Activated CD4-positive, alpha-beta T cell treated with anti-CD3 and anti-CD28 coated beads, Interleukin-2, amount 50 U/mL, for 24 hours (primary cell): ENCODE data around the gene CCSAP.
A peak's percentile ranks its signal among the peaks of the same experiment; 100 is the strongest.
"Not testable (repeated sequence)": the region's sequence is repeated elsewhere in the genome, so short reads cannot be mapped to it uniquely, and the experiment has no call there.

Source experiments
- DNase-seq, 2 donors: peaks; one replicate each; pipeline ENCODE4 v3.0.0-alpha.2; 2020; ENCODE audit warnings: low read depth in 1 of 2, low spot score in 1 of 2

The CCSAP gene

DNA sequence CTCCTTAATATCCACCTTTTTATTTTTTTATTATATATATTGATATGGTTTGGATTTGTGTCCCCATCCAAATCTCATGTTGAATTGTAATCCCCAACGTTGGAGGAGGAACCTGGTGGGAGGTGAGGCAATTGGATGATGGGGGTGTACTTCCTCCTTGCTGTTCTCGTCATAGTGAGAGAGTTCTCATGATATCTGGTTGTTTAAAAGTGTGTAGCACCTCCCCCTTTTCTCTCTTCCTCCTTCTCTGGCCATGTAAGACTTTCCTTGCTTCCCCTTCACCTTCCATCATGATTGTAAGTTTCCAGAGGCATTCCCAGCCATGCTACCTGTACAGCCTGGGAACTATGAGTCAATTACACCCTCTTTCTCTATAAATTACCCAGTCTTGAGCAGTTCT, 22.7 kb upstream of the CCSAP start:
- no peak for DNase-seq

DNA sequence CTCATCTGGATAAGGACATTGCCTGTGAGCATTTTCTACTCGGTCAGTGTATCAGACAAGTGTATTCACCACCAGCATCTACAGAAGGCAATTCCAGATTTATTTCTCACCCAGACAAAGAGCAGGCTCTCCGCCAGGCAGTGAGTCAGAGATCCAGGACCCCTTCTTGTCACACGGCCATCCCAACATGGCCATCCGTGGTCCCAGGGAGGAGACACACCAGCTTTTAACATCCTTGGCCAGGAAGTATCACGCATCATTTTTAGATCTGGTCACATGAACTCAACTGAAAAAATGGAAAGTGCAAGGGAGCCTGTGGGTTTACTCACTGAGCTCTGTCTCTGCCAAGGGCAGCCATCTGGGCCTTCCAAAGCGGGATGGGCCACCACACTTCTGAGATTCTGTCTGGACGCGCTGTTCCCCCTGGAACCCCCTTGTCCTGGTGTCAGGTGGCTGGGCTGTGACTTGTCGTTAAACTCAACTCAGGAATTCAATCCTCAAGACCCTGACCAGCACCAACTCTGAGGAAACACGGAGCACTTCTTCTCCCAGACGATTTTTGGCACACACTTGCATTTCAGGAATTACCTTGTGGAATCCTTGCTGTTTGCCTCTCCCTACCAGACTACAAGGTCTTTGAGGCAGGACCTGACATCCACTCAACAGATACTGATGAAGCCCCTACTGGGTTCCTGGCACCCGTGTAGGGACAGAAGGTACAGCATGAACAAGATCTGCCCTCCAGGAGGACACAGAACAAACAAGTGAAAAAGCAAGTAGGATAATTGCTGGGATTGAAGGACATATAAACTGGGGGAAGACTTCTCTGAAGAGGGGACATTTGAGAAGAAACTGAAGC, 21.6 kb upstream of the CCSAP start:
- no peak for DNase-seq

DNA sequence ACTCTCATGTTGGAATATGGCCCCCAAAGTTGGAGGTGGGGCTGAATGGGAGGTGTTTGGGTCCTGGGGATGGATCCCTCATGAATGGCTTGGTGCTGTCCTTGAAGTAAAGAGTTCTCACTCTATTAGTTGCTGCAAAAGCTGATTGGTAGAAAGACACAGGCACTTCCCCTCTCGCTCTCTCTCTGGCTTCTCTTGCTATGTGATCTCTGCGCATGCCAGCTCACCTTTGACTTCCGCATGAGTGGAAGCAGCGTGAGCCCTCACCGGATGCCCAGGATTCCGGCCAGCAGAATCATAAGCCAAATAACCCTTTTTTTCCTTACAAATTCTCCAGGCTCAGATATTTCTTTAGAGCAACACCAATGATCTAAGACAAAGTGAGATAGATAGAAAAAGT, 20.9 kb upstream of the CCSAP start:
- no peak for DNase-seq

DNA sequence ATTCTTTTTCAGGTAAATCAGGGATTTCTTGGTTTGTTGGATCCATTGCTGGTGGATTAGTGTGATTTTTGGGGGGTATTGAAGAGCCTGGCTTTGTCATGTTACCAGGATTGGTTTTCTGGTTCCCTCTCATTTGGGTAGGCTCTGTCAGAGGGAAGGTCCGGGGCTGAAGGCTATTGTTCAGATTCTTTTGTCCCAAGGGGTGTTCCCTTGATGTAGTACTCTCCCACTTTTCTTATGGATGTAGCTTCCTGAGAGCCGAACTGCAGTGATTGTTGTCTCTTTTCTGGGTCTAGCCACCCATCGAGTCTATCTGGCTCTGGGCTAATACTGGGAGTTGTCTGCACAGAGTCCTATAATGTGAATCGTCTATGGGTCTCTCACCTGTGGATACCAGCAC, 17.6 kb upstream of the CCSAP start:
- no peak for DNase-seq

DNA sequence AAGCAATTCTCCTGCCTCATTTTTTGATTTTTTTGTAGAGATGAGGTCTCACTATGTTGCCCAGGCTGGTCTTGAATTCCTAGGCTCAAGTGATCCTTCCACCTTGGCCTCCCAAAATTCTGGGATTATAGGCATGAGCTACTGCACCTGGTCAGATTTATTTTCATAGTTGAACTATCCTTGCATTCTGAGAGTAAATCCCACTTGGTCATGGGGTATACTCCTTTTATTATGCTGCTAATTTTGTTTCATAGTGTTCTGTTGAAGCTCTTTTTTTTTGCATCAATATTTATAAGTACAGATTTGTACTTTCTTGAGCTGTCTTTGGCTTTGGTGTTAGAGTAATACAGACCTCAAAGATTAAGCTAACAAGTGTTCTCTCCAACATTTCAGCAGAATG, 12.8 kb upstream of the CCSAP start:
- no peak for DNase-seq

DNA sequence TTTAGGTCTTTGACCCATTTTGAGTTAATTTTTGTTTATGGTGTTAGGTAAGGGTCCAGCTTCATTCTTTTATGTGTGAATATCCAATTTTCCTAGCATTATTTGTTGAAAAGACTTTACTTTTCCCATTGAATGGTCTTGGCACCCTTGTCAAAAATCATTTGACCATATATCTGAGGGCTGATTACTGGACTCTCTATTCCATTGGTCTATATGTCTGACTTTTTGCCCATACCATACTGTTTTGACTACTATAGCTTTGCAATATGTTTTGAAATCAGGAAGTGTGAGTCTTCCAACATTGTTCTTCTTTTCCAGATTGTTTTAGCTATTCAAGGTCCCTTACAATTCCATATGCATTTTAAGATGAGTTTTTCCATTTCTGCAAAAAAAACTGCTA, 11.4 kb upstream of the CCSAP start:
- no peak for DNase-seq

DNA sequence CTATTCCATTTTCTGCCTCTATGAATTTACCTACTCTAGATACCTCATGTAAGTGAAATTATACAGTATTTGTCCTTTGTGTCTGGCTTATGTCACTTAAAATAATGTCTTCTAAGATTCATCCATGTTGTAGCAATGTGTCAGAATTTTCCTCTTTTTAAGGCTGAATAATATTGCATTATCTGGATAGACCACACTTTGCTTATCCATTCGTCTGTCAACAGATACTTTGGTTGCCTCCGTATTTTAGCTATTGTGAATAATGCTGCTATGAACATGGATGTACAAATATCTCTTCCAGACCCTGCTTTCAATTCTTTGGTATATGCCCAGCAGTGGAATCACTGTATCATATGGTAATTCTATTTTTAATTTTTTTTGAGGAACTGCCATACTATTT, 10.1 kb upstream of the CCSAP start:
- DNase-seq = no peak

DNA sequence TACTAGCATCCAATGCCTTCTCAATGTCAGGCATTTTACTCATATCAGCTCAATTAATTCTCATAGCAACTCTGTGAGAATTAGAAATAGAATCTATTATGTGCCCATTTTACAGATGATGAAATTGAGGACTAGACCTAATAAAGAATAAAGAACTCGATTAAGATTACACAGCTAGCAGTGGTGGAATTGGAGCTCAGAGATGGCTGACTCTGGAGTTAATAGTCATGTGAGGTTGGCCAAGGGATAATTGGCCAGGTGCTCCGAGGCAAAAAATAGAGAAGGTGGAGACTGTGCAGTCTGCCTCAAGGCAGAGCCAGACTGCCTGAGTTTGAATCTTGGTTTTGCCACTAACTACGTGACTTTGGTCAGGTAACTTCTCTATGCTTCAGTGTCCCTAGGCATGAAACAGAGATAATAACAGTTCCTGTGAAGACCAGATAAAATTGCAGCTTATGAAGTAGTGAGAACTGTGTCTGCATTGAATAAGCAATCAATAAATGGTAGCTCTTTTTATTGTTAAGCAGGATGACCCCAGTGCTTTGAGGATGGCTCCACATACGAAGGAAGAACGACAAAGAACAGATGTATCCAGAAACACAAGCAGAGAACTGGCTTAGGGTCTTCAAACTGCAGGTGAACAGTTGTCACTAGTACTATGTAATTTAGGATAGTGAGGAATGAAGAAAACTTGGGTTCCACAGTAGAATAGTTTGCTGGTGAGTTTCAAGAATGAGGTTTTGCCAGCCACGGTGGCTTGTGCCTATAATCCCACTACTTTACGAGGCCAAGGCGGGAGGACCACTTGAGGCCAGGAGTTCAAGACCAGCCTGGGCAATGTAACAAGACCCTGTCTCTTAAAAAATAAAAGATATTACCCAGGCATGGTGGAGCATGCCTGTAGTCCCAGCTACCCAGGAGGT, 6.9 kb upstream of the CCSAP start:
- DNase-seq = no peak

DNA sequence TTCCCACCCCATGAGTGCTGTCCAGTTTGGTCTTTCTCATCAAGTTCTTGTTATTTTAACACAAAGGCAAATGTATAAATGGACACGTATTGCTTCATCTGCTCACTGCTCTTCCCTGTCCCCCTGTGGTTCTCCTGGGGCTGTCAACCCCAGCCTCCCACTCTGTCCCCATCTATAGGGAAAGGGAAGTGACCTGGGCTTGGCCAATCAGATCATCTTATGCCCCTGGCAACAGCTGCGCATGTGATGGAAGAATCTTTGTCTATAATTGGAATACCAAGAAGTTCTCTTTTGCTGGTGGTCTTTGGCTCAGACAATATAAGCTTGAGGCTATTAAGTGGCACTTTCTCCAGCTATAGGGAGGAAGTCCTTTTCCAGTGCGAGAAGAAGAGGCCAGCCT, 4.7 kb upstream of the CCSAP start:
- no peak for DNase-seq

DNA sequence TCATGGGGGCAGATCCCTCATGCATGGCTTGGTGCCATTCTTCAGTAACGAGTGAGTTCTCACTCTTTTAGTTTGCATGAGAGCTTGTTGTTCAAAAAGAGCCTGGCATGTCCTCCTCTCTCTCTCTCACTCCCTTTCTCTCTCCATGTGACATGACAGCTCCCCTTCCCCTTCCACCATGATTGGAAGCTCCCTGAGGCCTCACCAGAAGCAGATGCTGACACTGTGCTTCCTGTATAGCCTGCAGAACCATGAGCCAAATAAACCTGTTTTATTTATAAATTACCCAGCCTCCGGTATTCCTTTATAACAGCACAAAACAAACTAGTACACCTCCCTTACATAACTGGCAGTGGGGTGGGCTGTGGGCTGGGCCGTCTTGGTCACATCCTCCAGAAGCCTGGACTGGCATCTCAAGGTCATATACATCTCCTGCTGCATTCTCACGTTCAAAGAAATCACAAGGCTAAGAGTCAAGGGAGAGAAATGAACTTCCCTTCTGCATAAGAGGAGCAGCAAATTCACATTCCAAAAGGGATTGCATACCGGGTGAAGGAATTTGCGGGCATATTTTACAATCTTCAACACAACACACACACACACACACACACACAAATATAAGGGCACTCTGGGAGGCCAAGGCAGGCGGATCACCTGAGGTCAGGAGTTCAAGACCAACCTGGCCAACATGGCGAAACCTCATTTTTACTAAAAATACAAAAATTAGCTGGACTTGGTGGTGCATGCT, 2.3 kb upstream of the CCSAP start:
- DNase-seq = no peak

DNA sequence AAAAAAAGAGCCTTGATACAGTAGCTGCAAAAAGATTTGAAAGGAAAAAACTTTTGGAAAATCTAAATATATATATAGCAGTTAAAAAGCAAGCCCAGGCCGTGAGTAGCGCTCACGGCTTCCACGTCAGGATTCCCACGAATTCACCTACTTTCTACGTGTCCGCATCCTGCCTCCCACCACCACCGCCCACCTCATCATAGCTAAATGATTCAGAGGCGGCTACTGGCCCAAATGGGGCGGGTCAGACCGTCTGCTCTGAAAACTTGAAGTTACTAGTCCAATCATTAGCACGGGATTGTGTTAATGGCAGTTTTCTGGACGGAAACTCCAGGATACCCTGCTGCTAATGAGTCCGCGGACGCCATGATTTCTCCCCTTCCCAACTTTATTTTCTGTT, 1.3 kb upstream of the CCSAP start:
- no peak for DNase-seq

DNA sequence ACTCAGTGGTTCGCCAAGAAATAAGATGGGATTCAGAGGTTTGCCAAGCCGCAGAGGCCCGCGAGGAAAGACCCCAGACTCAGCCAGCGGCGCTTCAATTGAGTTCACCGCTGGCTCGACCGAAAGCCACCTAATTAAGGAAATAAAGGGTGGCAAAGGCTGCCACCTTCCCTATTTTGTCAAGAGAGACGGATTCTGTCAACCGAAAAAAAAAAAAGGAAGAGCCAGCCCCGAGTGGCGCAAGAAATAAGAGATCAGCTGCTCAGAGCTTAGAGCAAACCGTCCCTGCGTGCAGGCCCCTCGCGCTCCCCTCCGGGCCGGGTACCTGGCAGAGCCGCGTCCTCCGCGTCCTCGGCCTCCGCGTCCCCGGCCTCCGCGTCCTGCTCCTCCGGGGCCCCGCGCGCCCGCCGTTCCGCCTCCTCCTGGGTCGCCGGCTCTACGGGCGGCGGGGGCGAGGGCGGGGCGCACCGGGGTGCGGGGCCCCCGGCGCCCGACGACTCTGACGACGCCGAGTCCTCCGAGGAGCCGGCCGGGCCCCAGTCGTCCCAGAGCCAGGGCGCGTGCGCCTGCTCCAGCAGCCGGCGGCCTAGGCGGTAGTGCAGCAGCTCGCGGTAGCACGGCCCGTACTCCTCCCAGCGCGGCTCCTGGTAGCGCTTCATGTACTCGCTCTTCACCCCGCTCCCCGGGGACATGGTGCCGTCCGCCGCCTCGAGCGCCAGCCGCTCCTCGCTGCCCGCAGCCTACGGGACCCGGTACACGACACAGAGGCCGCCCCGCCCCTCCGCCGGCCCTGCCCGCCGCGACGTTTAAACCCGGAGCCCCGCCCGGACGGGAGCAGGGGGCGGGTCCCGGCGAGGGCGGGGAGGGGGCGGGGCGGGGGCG, 832 bp downstream of the CCSAP start:
- peak; percentile 55 to 63 for DNase-seq

DNA sequence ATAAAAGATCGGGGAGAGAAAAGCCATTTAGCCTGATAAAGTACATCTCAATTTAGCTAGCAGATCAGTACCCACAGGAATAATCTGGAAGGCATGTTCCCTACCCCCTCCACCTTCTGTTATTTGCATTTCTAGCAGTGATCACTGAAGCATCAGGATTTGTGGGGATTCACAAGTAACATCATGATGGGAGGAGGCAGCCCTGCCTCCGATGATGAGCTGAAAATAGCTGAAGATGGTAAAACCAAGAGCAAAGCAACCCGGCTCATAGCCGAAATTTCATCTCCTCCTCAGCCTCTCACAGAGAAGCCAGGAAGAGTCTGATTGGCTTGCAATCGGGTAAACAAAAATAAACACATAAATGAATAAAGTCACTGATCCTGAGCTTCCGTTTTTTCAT, 2.4 kb downstream of the CCSAP start:
- DNase-seq = no peak

DNA sequence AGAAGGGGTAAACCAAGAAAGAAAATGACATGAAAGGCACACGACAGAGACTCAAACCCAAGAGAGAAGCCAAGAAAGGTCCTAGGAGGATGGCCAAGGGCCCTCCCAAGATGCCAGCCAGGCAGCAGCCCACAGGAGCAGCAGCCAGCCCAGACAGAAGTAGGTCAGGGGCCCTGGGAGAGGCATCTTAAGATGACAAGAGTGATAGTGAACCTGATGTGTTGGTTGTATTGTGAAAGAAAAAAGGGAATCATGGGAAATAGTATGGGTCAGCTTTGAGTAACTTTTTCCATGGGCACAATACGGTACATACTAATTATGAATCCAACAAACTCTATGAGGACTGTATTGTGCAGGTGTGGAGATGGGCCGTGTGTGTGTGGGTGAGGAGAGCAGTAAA, 3.3 kb downstream of the CCSAP start:
- no peak for DNase-seq

DNA sequence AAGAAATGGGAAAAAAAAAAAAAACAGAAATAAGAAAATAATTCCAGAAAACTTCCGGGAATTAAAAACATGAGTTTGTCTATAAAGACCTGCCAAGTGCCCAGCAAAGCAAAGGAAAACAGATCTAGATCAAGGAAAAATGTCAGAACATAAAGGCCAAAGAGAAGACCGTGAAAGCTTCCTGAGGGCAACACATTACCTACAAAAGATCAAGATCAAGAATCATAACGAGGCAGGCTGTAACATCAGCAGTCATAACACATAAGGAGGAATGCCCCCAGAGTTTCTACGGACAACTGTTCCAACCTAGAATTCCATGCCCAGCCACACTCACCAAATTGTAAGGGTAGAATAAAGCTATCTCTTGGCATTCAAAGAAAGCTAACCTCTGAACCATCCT, 3.8 kb downstream of the CCSAP start:
- DNase-seq = no peak

DNA sequence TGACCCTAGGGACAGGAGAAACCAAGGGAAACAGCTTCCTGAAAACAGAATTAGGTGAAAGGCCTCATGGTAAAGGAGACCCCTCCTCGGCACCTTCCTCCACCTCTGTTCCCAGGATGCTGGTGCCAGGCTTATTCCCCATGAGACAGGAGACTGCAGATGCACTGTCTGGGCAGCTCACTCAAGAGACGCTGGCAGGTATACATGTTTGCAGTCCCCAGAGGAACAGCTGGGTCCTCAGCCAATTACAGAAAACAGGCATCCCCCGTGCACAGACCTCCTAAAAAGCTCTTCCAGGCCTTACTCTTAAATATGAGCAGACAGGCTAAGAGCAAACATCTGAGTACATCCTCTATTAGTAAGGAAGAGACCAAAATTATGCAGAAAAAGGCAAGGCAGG, 6.5 kb downstream of the CCSAP start:
- DNase-seq = no peak

DNA sequence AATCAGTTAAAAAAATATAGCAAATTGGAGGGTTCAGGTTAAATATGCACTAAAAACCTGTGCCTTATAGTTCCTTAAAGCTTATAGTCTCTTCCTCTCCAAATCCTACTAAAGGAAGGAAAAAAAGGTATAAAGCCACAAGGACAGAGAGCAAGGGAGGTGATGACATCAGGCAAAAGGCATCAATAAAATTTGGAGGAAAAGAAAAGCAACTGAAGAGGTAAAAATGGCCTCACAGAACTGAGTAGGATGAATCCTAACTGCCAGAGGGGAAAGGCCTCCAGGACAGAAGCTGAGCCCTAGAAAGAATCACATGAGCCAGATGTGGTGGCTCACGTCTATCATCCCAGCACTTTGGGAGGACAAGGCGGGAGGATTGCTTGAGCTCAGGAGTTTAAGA, 8.1 kb downstream of the CCSAP start:
- DNase-seq = no peak

DNA sequence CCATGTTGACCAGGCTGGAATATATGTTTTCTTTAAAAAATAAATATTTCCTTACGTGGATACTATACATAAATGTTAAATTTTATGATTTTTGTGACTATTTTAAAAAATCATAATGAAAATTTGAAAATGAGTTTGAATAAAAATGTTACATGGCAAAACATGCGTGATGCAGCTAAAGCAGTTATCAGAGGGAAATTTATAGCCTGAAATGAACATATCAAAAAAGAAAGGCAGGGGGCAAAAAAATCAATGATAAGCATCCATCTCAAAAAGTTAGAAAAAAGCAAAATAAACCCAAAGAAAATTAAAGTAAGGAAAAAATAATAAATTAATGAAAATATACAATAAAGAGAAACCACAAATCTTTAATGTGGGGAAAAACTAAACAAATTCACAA, 8.6 kb downstream of the CCSAP start:
- DNase-seq = no peak

DNA sequence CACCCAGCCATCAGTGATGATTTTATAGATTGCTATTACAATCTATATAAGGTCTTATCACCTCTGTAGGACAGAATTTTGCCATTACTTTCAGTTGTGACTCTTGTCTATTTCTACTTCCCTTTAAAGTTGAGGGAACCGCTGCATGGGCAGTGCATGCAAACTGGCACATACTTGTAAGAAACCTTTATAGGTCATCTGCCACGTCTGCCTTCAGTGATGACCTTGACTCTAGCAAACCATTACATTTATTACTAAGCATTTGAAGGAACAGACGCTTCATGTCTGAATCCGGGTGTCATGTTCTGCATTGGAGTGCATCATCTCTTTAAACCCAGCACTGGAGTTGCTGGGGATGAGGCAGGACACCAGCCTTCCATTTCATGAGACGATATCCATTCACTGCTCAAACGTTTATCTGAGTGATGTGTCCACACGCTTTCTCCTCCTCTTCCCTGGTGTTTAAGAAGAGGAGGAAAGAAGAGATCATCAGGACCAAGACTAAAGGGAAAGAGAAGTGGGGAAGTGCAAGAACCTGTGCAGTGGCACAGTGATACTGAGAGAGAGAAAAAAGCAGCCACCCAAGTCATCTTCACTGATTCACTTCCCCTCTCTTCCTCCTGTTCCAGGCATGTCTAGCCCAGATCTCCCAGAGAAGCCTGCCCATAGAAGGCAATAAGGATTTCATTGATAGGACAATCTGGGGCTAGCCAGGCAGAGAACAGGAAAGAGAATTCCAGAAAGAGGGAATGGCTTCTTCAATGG, 14.1 kb downstream of the CCSAP start:
- DNase-seq = no peak

DNA sequence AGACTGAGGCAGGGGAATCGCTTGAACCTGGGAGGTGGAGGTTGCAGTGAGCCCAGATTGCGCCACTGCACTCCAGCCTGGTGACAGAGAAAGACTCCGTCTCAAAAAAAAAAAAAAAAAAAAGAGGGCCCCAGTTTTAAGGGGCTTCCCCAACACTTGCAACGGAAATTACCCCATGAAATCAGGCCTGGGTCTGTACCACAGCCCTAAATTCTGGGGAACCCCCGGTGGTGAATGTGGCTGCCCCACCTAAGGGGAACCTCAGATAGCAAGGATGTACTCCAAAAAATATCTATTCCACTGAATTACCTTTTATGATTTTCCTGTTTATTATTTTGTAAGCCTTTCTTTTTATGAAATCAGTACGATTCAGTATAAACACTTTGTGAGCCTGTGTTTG, 15.1 kb downstream of the CCSAP start:
- DNase-seq = not testable (repeated sequence)
